GM12801 (cell line): Measurements from ENCODE around the gene RAB11FIP4.

Experiments
- TF ChIP-seq, protein P1 (sequence below): IDR thresholded peaks from one replicate; pipeline ENCODE4 v1.5.1; 2011; ENCODE audit warnings: control low read depth; ENCODE audit not compliant: insufficient read length; ENCODE audit errors: extremely low read depth

The RAB11FIP4 gene

DNA sequence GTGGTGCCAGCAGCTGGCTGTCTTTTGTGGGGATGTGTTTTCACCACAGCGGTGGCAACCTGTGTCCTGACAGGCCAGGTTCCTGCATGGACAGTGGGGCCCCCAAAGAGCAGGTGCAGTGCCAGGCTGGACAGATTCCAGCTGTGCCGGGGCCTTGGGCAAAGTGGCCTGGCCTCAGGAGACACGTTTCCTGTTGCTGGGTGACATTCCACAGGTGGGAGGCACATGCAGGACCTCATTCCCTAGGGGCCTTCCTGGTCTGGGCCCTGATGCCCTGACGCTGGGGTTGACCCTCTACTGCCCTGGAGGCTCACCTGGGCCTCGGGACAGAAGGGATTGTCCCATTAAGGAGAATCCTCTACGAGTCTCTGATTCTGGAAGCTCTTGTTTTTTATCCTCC, 182.4 kb downstream of the RAB11FIP4 start:
- TF ChIP-seq, protein P1, sequence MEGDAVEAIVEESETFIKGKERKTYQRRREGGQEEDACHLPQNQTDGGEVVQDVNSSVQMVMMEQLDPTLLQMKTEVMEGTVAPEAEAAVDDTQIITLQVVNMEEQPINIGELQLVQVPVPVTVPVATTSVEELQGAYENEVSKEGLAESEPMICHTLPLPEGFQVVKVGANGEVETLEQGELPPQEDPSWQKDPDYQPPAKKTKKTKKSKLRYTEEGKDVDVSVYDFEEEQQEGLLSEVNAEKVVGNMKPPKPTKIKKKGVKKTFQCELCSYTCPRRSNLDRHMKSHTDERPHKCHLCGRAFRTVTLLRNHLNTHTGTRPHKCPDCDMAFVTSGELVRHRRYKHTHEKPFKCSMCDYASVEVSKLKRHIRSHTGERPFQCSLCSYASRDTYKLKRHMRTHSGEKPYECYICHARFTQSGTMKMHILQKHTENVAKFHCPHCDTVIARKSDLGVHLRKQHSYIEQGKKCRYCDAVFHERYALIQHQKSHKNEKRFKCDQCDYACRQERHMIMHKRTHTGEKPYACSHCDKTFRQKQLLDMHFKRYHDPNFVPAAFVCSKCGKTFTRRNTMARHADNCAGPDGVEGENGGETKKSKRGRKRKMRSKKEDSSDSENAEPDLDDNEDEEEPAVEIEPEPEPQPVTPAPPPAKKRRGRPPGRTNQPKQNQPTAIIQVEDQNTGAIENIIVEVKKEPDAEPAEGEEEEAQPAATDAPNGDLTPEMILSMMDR = no peak

DNA sequence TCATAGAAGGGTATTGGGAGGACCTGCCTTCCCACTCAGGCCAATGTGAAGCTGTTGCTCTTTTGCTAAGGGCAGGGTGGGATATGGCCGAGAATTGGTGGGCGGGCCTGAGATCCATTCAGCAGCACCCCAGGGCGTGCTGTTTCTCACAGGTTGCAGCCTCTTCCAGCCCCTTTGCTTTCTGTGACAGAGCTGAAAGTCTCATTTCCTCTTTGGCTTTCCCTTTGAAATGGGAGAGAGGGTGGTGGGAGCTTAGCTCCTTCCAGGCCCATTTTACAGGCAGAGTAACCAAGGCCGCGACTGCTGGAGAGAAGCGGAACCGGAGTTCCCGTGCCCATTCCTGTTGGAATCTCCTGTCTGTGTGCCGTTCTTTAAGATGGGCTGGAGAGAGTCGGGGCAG, 183.0 kb downstream of the RAB11FIP4 start:
- TF ChIP-seq, protein P1 = no peak

DNA sequence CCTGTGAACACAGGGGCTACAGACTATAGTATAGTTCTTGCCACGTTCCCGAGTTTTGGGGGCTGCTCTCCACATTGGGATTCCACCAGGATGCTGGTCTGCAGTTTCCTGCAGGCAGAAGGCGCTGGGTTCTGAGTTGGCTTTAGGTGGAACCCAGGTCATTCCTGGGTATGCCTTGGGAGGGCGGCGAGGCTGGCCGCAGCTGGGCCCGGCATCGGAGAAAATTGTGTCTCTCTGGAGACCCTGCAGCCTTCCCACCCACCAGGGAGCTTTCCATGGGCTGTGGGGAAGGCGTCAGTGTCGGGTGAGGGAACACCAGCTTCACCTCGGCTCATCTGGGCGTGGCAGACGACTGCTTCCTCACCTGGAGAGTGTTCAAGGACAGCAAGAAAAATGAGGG, 183.6 kb downstream of the RAB11FIP4 start:
- TF ChIP-seq, protein P1 = no peak

DNA sequence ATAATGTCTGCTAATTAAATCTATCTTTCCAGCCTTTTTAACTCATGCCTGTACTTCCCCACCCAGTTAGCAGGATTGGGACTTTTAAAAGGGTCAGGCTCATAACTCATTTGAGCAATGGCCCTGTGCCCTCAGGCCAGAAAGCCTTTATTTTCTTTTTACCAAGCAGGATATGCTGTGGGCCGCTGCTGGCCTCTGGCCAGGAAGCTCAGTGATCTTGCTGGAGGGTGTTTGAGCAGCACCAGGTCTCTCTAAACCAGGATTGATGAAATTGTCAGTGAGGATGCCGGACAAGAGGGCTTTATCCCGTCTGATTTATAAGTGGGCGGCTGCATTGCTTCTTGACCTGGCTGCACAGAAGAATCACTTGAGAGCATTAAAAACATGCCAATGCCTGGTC, 187.8 kb downstream of the RAB11FIP4 start:
- TF ChIP-seq, protein P1 = no peak

DNA sequence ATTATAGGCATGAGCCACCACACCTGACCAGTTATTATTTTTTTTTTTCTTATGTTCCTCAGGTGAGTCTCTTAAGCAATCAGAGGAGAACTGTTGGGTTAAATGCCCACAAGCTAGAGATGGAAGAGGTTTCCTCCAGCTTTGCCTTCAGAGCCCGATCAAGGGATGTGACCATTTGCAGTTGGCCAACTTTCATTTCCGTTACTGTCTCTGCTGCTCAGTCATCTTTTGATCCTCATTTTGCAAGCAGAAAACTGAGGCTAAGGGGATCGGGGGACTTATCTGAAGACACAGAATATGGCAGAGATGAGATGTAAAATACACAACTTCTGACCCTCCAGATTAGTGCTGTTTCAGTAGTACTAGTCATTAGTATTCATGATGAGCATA, 188.8 kb downstream of the RAB11FIP4 start:
- TF ChIP-seq, protein P1 = no peak

DNA sequence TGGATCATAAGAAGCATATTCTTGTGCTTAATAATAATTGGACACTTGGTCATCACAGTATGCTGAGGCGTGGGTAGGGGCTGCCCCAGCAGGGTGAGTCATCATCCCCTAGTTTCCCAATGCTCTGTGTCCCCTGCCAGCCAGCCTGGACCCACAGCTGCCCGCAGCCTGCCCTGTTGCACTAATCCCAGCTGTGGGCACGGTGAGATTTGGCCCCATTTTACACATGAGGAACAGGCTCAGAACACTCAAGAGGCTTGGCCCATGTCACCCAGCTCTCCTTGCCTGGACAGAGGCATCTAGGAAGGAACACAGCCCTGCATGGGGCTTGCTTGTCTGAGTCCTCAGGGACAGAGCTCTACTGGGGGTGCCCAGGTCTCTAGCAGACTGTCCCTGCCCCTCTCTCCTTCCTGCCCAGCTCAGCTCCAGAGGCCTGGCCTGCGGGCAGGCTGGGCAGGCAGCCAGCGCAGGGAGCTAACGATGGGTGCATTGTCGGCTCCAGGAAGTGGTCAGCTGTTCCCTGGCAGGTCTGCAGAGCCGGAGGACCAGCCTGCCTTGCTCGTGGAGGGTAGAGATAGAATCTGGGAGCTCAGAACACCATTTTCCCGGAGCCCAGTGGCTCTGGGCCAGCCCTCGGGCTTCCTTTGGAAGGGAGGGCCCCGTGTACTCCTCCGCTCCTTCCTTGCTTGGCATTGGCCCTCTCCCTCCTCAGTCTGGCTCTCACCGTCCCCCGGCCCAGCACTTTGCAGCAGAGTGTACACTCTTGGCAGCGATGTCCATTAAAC, 189.4 kb downstream of the RAB11FIP4 start:
- TF ChIP-seq, protein P1 = no peak

DNA sequence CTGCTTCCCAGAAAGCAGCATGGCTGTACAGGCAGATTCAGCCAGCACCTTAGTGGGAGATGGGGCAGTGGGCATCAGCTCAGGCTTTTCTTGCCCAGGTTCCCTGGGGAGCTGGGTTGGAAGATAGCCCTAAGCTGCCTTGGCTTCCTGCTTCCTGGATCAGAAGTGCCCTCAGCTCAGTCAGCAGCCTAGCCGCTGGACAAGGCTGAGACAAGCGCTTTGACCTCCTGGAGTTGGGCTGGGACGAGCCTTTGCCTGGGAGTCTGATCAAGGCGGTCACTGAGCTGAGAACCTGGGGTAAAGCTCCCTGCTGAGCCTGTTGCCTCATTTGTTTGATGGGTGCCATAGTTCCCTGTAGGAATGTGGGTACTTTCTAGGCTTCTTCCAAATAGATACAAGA, 190.0 kb downstream of the RAB11FIP4 start:
- TF ChIP-seq, protein P1 = no peak
